GM21515 (cell line): ENCODE data around the gene GPR34.
"Not testable (repeated sequence)": the region's sequence is repeated elsewhere in the genome, so short reads cannot be mapped to it uniquely, and the experiment has no call there.

ENCODE experiments used
- ATAC-seq: cut with Tn5 transposase; IDR thresholded peaks from one replicate; pipeline ENCODE4 v1.9.1; 2021; ENCODE audit not compliant: unreplicated experiment

GPR34 gene

DNA sequence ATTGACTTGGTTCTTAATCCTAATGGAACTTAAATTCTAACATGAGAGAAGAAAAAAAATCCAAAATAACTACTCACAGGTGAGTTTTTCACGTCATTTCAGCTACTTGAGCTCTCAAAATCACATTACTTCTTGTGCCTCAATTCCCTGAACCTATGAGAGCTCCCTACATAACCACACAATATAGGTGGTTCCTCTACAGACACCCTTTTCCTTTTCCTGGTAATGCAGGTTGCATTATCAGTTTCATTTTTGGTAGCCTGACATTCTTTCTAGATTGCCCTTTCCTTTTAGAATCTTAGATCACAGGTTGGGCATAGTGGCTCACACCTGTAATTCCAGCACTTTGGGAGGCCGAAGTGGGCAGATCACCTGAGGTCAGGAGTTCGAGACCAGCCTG is 4.3 kb downstream of the GPR34 start:
- ATAC-seq: no peak

DNA sequence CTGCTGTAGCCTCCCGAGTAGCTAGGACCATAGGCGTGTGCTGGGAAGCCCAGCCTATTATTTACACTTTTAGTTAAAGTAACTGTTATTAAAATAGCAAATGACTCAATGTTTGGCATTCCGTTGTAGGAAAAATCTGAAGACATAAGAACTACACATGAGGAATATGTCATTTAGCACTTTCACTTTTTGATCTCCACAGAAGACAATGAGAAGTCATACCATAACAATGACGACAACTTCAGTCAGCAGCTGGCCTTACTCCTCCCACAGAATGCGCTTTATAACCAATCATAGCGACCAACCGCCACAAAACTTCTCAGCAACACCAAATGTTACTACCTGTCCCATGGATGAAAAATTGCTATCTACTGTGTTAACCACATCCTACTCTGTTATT is 6.7 kb downstream of the GPR34 start:
- no peak for ATAC-seq

DNA sequence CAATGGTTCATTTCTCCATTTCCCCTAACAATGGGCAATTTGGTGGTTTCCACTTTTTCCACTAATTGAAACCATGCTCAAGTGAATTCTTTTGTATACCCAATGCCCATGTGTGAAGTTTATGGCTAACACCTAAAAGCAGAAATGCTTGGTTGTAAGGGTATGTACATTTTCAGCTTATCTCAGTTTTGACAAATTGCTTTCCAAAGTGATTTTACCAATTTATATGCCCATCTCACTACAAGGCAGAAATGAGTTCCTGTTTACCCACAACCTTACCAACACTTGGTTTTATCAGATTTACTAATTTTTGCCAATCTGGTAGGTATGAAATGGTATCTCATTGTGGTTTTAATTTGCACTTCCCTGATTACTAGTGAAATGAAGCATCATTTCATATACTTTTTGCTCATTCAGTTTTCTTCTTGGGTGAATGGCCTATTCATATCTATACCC is 14.8 kb downstream of the GPR34 start:
- no peak for ATAC-seq

DNA sequence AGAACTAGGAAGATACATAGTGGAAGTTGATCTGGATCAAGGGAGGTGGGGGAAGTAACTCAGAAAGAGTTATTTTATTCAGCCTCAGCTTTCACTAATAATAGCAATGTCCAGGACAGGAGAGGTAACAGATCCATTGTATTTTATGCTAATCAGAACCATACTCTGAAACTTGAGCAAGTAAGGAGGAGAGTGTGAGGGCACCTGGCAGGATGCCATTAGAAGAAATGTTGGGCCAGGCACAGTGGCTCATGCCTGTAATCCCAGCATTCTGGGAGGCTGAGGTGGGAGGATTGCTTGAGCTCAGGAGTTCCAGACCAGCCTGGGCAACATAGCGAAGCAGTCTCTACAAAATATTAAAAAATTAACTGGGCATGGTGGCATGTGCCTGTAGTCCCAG is 16.3 kb downstream of the GPR34 start:
- no peak for ATAC-seq

DNA sequence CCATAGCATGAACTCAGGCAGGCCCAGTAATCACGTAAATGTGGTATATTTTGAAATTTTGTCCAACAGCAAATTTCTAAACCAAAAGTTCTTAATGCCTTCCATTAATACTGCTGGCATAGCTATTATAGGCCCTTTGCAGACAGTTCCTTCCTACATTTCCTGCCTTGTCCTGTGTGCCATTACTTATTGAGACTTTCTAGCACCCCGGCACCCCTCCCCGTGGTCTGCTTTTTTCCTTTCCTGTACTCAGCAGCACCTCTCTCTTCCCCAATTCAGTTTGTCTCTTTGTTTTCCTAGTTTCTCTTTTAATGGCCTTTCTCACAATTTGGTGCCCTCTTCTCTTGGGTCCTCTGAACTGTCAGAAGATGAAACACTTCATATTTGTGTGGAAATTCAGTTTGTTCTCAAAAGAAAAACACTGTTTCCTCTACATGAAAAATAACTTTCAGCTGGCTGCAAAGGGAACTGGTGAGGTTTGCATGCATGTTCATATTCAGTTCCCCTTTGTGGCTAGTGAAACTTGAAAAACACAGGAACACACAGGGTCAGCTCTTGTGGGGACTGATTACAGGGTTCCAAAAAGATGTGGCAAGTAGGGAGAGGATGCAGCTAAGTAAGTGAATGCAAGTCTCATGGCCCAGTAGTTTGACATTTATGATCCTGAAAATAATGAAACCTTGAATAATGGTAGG is 17.1 kb downstream of the GPR34 start:
- peak; percentile 90 for ATAC-seq

DNA sequence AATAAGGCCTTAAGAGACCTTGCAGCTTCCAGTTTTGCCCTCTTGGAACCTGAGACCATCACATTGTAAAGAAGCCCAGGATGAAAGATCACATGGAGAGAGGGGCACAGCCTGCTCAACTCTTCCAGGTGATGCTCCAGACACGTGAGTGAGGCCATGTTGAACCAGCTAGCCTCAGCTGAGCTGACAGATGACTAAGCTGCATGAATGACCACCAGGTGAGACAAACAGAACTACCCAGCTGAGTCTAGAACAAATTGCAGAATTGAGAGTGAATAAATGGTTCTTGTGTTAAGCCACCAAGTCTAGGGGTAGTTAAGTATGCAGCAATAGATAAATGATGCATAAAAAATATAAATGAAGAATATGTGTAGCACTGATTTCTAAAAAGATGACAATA is 18.4 kb downstream of the GPR34 start:
- ATAC-seq: no peak

DNA sequence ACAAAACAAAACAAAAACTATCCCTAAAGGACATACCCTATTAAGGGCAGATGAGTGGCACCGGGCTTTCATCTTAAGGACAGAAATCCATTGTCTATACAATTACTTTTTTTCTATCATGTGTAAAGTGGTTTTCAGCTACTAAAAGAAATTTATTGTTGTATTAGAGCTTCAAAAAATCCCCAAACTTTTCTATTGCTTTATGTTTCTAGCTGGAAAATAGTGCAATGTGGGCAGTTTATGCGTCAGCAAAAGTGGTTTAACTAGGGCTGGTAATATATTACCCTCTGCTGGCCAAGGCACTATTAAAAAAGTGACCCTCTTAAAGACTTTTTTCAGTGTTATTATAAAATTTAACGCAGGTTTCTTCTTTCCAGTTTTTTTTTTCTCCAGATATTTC is 19.7 kb downstream of the GPR34 start:
- ATAC-seq: no peak

DNA sequence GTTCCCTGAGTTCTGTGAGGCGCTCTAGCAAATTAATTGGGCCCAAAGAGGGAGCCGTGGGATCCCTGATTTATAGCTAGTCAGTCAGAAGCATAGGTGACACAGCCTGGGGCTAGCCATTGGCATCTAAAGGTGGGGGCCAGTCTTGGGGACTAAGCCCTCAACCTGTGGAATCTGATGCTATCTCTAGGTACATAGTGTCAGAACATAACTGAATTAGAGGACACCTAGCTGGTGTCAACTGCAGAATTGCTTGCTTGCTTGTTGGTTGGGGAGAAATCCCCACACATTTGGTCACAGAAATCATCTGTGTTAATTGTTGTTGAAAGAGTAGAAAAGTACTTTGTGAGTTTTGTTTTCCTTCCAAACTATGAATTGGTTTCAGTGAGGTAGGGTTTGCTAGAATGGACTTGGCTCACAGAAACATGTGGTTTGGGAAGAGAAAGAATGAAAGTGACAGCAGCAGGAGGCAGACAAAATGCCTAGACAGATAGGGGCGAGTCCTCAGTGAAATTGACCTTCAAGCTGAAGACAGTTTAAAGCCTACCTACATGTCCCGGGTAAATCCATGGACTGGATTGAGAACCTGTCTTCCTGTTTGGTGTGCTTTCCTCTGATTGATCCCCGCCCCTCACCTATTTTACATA is 22.4 kb downstream of the GPR34 start:
- ATAC-seq: no peak

DNA sequence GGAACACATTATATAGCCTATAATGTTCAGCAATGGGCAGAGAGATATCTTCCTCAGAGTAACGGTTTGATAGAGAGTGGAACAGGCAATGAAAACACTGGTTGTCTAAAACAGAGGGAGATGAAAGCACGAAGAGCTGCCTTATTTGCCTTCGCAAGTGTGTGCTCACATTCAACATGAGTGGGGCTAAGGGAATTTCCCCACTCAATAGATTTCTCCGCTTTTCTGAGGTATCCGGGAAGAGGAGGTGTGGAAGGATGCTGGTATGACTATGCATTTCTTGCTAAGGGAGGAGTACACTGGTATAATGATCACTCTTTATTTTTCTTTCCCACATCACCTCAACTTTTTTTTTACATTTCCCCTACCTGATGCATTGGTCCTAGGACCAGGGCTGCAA is 27.4 kb downstream of the GPR34 start:
- ATAC-seq: no peak

DNA sequence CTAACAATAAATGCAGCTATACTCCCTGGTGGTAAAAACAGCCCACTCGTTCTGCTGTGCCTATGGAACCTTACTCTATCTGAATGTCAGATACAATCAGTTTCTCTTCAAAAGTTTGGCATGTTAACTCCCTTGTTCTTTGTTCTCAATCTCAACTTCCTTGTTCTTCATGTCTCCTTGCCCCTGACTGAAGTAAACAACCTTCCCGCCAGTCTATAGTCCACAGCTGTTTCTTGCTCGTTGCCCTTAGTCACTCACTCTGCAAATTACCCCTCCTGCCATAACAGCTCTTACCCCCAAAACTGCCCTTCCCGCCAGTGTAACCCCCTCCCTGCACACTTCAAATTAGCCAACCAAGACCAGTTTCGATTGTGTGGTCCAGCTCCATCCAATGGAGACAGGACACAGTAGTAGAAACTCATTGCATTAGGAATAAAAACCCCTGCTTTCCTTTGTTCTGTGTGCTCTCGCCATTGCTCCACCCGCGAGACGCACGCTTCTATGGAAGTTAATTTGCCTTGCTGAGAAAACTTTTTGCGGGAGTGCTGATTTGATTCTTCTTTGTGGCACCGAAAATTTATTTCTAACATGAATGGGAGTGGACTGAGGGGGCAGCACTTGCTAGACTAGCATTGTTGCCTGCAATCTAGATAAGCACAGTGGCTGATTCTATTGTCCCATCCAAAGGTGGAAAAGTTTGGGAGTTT is 28.1 kb downstream of the GPR34 start:
- no peak for ATAC-seq

DNA sequence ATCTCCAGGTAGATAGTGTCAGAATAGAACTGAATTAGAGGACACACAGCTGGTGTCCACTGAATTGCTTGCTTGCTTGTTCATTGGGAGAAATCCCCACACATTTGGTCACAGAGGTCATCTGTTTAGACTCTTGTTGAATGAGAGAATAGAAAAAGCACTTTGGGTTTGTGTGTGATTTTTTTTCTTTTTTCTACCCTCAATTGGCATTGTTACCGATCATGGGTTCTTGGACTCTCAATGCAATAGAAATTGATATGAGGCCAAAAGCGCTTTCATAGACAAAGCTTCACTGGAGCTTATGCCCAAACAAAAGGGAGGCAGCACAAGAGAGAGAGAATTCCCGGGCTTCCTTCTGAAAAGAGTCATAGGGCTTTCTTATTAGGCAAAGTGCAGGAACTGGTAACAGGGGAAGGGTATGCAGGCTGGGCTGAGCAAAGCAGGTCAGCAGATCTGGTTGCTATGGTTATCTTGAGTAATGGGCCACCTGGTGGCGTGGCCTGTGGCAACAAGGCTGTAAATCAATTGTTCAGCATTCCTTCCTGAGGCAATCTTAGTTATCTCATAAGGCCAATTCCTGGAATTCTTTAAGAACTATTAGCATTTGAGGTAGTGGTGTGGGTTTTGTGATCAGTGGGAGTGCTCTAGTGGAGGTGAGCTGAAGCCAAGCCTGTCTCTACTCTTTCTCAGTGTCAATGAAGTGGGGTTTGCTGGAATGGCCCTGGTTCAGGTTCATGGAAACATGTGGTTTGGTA is 29.9 kb downstream of the GPR34 start:
- no peak for ATAC-seq

DNA sequence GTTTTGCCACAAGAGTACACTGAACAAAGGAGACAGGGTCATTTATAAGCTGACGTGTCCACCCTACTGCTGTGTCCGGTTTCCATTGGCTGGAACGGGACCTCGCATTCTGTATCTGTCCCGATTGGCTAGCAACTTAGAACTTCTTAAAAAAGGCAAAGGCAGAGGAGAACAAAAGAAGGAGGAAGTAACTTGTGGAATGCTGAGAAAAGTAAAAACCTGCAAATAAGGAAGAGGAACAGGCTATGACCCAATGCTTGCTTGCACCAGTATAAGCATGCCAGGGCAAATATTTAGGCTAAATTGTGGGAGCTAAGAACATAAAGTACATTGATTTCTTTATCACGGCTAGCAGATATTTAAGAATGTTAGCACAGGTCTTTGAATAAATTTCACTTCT is 30.8 kb downstream of the GPR34 start:
- not testable (repeated sequence) for ATAC-seq

DNA sequence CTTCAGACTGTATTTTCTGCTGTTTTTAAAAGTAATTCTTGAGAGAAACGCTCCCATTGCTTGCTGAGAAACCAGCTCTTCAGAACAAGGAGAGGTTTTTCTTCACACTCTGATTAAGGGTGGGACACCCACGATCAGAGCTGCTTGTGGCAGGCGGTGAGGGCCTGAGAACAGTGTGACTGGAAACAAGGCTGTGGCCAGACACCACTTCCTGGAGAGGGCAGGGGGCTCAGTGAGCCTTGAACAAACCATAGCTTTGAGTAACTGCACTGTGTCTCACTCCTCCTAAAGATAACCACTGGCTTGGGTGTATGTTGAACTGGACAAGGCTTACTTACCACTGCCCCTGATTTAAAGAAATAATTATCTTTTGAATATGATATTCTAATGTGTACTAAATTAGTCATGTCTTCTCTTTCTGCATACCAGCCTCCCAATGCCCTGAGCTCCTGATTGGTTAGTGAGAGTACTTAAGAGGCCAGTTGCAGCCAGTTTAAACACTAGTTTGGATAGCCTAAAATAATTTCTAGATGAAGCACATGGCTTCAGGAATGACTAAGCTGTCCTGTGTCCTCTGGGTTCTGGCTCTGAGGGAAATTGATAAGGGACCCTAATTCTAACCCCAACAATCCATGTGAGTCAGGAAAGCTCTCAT is 31.5 kb downstream of the GPR34 start:
- ATAC-seq: peak; percentile 88

DNA sequence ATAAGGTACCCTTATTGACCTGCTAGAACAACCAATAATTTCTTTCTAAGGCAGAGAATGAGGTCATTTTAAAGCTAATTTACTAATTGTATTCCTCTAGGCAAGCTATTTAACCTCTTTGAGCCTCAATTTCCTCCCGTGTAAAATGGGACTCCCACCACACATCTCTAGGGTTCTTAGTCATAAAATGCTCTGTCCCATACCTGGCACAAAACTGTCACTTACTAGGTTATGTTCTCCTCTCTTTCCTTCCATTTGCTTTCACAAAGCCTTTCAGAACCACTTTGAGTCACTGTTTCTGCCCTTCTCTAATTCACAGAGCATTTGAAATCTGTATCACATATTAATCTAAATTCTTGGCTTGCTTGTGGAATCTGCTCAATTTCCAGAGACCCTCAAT is 32.8 kb downstream of the GPR34 start:
- no peak for ATAC-seq

DNA sequence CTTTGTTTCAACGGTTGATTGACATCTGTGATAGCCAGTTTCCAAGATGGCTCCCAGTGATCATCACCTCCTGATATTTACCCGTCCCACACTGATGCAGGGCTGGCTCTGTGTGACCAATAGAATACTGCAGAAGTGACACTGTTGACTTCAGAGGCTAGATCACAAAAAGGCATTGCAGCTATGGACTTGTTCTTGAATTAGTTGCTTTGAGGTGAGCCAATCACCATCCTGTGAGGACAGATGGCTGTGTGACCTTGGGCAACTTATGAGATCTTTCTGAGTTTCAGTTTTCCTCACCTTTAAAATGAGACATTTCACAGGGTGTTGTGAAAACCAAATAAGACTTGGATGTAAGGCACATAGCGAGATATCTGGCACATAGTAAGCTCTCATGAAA is 33.4 kb downstream of the GPR34 start:
- no peak for ATAC-seq

DNA sequence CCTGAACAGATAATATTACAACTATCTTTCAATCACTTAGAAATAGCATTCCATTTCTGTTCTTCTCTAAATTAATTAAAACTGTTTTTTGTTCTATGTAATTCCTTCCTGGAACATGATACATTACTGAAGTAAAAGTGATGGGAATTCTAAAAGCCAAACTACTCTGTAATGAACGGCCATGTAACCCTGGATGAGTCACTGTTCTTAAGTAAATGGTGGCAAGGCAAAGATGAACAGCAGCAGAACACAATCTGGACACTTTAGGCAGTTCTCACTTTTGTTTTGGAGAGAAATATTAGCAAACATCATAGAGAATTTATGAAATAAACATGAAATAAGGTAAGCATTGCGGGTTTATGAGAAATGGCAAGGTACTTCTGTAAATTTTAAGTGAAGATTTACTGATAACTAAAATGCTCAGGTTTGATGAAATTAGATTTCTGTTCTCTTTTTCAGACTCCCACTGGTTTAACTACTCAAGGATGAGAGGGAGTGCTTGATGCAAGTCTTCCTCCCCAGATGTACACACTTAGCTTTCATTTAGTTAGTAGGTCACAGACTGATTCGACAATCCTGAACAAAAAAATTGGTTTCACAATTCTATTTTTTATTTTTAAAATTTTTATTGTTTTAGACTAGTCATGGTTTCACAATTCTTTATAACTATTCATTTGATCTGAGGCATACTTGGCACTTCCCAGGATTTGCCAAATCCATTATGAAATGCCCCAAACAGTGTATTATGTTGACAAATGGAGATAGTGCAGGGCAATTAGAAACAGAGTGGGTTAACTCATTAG is 34.2 kb downstream of the GPR34 start:
- ATAC-seq: no peak

DNA sequence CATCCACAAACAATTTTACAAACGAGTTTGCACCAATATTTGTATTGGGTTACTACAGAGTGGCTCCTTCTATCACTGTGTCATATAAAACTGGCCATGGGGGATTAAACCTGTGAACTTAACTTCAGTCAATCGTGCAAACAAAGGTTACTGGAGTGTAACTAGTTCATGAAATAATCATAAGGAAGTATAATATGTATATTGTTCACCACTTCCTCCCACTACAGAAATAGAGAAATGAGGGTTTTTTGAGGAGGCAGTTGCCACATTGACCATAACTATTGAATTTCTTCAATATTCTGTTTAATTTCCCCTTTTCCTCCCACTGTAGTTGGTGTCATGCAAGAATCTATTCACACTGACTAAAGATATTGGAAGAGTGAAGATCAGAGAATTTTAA is 35.1 kb downstream of the GPR34 start, which contains the start of gene GPR82:
GPR82 (plus strand) TSS at position 356 of the 400 bp plus-strand sequence. CDS start 2,846 bp downstream, outside the sequence.
- ATAC-seq: no peak

DNA sequence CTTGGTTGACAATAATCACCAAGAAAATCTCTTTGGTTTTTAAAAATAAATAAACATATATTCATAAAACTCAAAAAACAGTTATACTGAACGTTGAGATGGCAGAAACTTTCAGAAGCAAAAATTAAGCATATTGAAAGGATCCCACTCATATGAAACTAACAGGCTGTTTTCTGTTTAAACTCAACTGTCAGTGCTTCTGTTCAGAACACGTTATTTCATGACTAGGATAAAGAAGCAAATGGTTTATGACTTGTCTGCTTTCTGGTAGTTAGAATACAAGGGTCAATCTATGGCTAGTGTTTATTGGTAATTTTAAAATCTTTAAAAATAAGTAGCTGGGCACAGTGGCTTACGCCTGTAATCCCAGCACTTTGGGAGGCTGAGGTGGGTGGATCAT is 39.4 kb downstream of the GPR34 start:
- ATAC-seq: no peak

DNA sequence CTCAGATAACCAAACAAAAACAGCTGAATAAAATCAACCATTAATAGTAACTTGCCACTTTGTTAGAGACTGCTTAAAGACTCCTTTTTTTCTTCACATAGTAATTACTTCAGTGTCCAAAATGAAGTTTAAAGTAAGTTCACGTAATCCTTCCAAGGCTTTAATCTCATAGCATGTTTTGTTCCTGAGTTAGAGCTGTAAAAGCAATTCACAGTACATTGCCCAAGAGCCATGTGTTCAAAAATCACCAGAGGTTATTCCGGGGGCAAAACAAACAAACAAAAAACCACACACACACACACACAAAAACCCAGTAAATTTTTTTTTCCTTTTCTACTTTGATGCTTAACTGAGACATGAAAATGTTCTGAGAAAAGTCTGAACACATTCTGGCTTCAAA is 41.3 kb downstream of the GPR34 start:
- ATAC-seq: no peak

DNA sequence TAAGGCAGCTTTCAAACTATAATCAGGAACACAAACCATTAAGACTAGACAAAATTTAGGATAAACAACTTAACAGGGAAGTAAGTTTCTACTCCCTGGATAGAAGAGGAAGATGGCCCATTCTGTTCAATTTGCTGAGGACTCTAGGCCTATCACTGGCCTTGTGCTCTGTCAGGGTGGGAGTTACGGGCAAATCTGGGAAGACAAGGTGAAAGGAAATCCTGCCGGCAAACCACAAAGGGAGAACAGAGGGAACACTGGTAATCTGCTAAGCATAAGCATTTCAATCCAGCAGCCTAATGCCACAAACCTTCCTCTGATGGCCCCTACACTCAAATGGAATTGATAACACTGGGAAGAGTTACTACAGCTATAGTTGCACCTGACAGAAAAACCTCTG is 43.5 kb downstream of the GPR34 start:
- ATAC-seq: no peak
